ENCODE measurements around the gene CDON. TPM values are rescaled to one million over a fixed set of nuclear protein-coding genes. Genes with fewer than 3 reads are reported as not detected.

The CDON gene
- total RNA-seq, 1 experiment from 2014 or later: 17.1 TPM

GRCh38 chr11:125944350-125945010, 118.2 kb downstream of the CDON start:
- H3K4me3 ChIP-seq (ENCODE audit: low read depth in 2 of 2, low read length in 2 of 2): no peak overlapping the region
- DNase-seq (ENCODE audit: low read depth, low spot score) (no peak), ATAC-seq (no peak)
- H3K36me3 ChIP-seq (ENCODE audit: control insufficient read depth, insufficient read depth, low read length): no peaks in the 10 kb centered on the region
- intact Hi-C loops (cut with micrococcal nuclease; ENCODE audit: unreplicated experiment): loop anchor here (5.0 kb wide), 1 partner anchor 118 kb away; the partner anchor contains the start of gene CDON
- TF ChIP-seq REST (IDR thresholded peaks at IDR 0.05; ENCODE audit: insufficient read depth in 1 of 2, low read depth in 2 of 2, low read length in 1 of 2) (no peak), CTCF (IDR thresholded peaks at IDR 0.05) (no peak), SIN3A (IDR thresholded peaks at IDR 0.05; ENCODE audit: borderline replicate concordance, insufficient read depth, low read depth, low read length) (no peak), POLR2AphosphoS5 (IDR thresholded peaks at IDR 0.05; ENCODE audit: low read depth, low read length) (no peak), TCF7L2 (IDR thresholded peaks at IDR 0.05; ENCODE audit: low read depth, low read length) (no peak)
- no peaks in the 10 kb centered on the region for H3K27me3 ChIP-seq (ENCODE audit: control insufficient read depth, insufficient read depth, low read length)
- POLR2A ChIA-PET: no interaction called here
- in situ Hi-C loops (cut with HindIII; ENCODE audit: low pct_unique_long_range_greater_than_20kb, low sequenced_read_pairs): loop anchor here (25.0 kb wide), 1 partner anchor 268 kb away; the partner anchor contains the start of genes FAM118B and RPUSD4
- no peaks in the 10 kb centered on the region for H3K9me3 ChIP-seq (ENCODE audit: control insufficient read depth, insufficient read depth, low read depth, low read length)
- no TSS peak for BruUV-seq (replicated peaks)
- H3K4me1 ChIP-seq (ENCODE audit: control insufficient read depth, insufficient read depth, low read length): no peaks in the 10 kb centered on the region
- no peak overlapping the region for H3K27ac ChIP-seq (ENCODE audit: low read length)
- CTCF ChIA-PET: no interaction called here

- Histone ChIP-seq H3K27ac (ENCODE audit: low read length) (no peak overlapping the region), H3K36me3 (ENCODE audit: control insufficient read depth, insufficient read depth, low read length) (no peaks in the 10 kb centered on the region), H3K27me3 (ENCODE audit: control insufficient read depth, insufficient read depth, low read length) (no peaks in the 10 kb centered on the region), H3K4me3 (ENCODE audit: low read depth in 2 of 2, low read length in 2 of 2) (no peak overlapping the region), H3K4me1 (ENCODE audit: control insufficient read depth, insufficient read depth, low read length) (no peaks in the 10 kb centered on the region), H3K9me3 (ENCODE audit: control insufficient read depth, insufficient read depth, low read depth, low read length) (no peaks in the 10 kb centered on the region)
- DNase-seq (ENCODE audit: low read depth, low spot score): no peak
- intact Hi-C loops (cut with micrococcal nuclease; ENCODE audit: unreplicated experiment) (loop anchor here (5.0 kb wide), 1 partner anchor 118 kb away; the partner anchor contains the start of gene CDON), in situ Hi-C loops (cut with HindIII; ENCODE audit: low pct_unique_long_range_greater_than_20kb, low sequenced_read_pairs) (loop anchor here (25.0 kb wide), 1 partner anchor 268 kb away; the partner anchor contains the start of genes FAM118B and RPUSD4)
- POLR2A ChIA-PET: interaction anchor here (1.5 kb wide), 1 partner anchor 197 kb away, joined by 4 read pairs; no protein-coding TSS in a partner anchor
- no peak for ATAC-seq
- TF ChIP-seq CTCF (IDR thresholded peaks at IDR 0.05) (no peak), SIN3A (IDR thresholded peaks at IDR 0.05; ENCODE audit: borderline replicate concordance, insufficient read depth, low read depth, low read length) (no peak), REST (IDR thresholded peaks at IDR 0.05; ENCODE audit: insufficient read depth in 1 of 2, low read depth in 2 of 2, low read length in 1 of 2) (no peak), TCF7L2 (IDR thresholded peaks at IDR 0.05; ENCODE audit: low read depth, low read length) (no peak)
- CTCF ChIA-PET: interaction anchor here (0.6 to 1.5 kb wide), 3 partner anchors 117 to 146 kb away, joined by 3 to 5 read pairs (median 5); no protein-coding TSS in a partner anchor
- no TSS peak for BruUV-seq (replicated peaks)
Observed at GRCh38 chr11:125943661-125944349, 118.9 kb downstream of the CDON start.

Measured in Panc1 (cell line).